ENCODE results near the gene GLTP.

DNA sequence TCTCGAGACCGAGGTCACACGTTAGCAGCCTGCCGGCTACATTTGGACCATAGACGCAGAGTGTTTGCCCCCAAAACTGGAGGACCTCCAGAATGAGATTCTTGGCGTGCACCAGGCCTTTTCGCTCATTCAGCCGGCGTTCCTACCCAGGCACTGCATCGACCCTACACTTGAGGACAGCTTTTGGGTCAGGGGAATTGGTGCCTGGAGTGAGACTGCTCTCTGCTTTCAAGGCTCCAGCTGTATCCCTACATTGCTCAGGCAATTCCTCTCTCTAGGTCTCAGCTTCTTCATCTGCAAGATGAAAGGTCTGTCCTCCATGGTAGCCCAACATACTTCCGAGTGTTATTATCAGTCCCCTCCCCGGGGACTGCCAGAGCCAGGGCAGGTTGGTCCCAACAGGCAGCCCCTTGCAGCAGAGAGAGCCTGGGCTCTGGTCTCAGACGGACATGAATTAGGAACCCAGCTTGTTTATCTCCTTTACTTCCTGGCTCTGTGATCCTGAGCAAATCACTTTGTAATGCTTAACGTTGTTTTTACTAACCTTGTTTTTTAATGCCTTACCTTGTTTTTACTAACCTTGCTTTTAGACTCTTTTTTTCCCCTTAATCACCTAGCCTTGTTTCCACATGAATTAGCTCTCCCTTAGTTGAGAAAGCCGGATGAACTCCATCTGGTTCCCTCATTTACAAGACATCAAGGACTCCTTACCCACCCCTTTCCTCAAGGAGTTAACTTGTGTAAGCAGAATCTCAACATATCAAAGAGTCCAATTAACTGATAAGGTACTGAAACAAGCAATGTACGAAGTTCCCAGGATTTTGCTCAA, 20.6 kb upstream of the GLTP start:
- TF ChIP-seq ARNTL (CRISPR knock-in tag; IDR thresholded peaks at IDR 0.05; ENCODE audit: borderline replicate concordance, low read depth) (no peak), ZFP30 (CRISPR knock-in tag; IDR thresholded peaks at IDR 0.05) (no peak), CREB5 (CRISPR knock-in tag; IDR thresholded peaks at IDR 0.05; ENCODE audit: low read depth) (no peak), RARB (CRISPR knock-in tag; IDR thresholded peaks at IDR 0.05) (no peak), ESRRG (CRISPR knock-in tag; IDR thresholded peaks at IDR 0.05) (no peak)
- TF ChIP-seq, protein P1, sequence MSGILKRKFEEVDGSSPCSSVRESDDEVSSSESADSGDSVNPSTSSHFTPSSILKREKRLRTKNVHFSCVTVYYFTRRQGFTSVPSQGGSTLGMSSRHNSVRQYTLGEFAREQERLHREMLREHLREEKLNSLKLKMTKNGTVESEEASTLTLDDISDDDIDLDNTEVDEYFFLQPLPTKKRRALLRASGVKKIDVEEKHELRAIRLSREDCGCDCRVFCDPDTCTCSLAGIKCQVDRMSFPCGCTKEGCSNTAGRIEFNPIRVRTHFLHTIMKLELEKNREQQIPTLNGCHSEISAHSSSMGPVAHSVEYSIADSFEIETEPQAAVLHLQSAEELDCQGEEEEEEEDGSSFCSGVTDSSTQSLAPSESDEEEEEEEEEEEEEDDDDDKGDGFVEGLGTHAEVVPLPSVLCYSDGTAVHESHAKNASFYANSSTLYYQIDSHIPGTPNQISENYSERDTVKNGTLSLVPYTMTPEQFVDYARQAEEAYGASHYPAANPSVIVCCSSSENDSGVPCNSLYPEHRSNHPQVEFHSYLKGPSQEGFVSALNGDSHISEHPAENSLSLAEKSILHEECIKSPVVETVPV (CRISPR knock-in tag; IDR thresholded peaks at IDR 0.05), result no peak
- TF ChIP-seq, protein P2, sequence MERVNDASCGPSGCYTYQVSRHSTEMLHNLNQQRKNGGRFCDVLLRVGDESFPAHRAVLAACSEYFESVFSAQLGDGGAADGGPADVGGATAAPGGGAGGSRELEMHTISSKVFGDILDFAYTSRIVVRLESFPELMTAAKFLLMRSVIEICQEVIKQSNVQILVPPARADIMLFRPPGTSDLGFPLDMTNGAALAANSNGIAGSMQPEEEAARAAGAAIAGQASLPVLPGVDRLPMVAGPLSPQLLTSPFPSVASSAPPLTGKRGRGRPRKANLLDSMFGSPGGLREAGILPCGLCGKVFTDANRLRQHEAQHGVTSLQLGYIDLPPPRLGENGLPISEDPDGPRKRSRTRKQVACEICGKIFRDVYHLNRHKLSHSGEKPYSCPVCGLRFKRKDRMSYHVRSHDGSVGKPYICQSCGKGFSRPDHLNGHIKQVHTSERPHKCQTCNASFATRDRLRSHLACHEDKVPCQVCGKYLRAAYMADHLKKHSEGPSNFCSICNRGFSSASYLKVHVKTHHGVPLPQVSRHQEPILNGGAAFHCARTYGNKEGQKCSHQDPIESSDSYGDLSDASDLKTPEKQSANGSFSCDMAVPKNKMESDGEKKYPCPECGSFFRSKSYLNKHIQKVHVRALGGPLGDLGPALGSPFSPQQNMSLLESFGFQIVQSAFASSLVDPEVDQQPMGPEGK (CRISPR knock-in tag; IDR thresholded peaks at IDR 0.05; ENCODE audit: borderline replicate concordance), result no peak

Data from SK-N-SH treated with all-trans-retinoic acid at 6 μM for 48 hours (cell line).